Adrenal gland (tissue), 12 donors: ENCODE results near the gene FAM217B. TPM values are rescaled to one million over a fixed set of nuclear protein-coding genes. Genes with fewer than 3 reads are reported as not detected.

Source experiments
- DNase-seq, 7 donors: peaks; one replicate each; pipeline ENCODE4 v3.0.0-alpha.2; 2019 to 2020
- H3K27ac ChIP-seq, 5 donors: fragments of 200-600 bp; sonication (generic) in 4 of 5; 1 replicate in 3 of 5; 2 replicates in 2 of 5; pipeline versions ENCODE4 v1.5.1 to v1.8.0; 2016 to 2020; ENCODE audit warnings: mild to moderate bottlenecking in 1 of 5
- H3K27me3 ChIP-seq: fragments of 200-600 bp; 2 replicates; pipeline ENCODE4 v1.8.0; 2021
- H3K36me3 ChIP-seq, 2 donors: fragments of 200-600 bp; replicated peaks in 1 of 2; 1 replicate in 1 of 2; 2 replicates in 1 of 2; pipeline versions ENCODE4 v1.5.1 to v1.8.0; 2018 to 2022
- H3K4me1 ChIP-seq, 2 donors: fragments of 200-600 bp; replicated peaks in 1 of 2; 1 replicate in 1 of 2; 2 replicates in 1 of 2; pipeline versions ENCODE4 v1.5.1 to v1.8.0; 2018 to 2021
- H3K4me3 ChIP-seq, 4 donors: fragments of 200-600 bp; sonication (generic) in 3 of 4; one replicate each; pipeline ENCODE4 v1.5.1; 2016 to 2018
- H3K9me3 ChIP-seq, 3 donors: fragments of 200-600 bp; sonication (generic) in 1 of 3; replicated peaks in 1 of 3; 1 replicate in 2 of 3; 2 replicates in 1 of 3; pipeline versions ENCODE4 v1.5.1 to v1.8.0; 2016 to 2021
- CTCF ChIP-seq, 6 experiments: fragments of 450-650 bp in 4 of 6; fragments of 200-600 bp in 2 of 6; sonication (generic) in 1 of 6; IDR thresholded peaks; 1 replicate in 5 of 6; 2 replicates in 1 of 6; pipeline versions ENCODE4 v1.5.1 to v1.8.0; 2016 to 2021; ENCODE audit warnings: antibody characterized with exemption in 6 of 6, mild to moderate bottlenecking in 2 of 6, moderate library complexity in 1 of 6
- POLR2A ChIP-seq, 2 donors: fragments of 450-650 bp; IDR thresholded peaks; one replicate each; pipeline ENCODE4 v1.6.1; 2017; ENCODE audit warnings: antibody characterized with exemption in 2 of 2, mild to moderate bottlenecking in 2 of 2, moderate library complexity in 1 of 2
- WGBS, 4 donors: extraction: QIAGEN DNeasy Blood & Tissue Kit in 2 of 4; methylation state at CpG; one replicate each; pipeline versions ENCODE4 v1.1.5 to v1.1.7; 2013 to 2017; 5-methylcytosine and 5-hydroxymethylcytosine counted together
- intact Hi-C, 2 donors: fragments of 100-400 bp; cut with DNase I; formaldehyde crosslinking; loops; one replicate each; pipeline versions ENCODE4 v1.14.1 to v1.15.0; 2022 to 2023
- polyA plus RNA-seq, 3 donors: library from polyadenylated mRNA; stranded (reverse); fragments of 200-250 nt in 2 of 3; fragments of 350-450 nt in 1 of 3; fragmentation: Illumina TruSeq in 1 of 3; extraction: RNeasy Lipid Tissue Mini Kit (QIAGEN cat#74804) in 1 of 3; gene quantifications; one replicate each; pipeline ENCODE4 v1.2.3, GENCODE V29; 2013 to 2014
- total RNA-seq, 9 donors: library from RNA; depleted of rRNA in 4 of 9; stranded (reverse); fragments of >200 nt in 4 of 9; fragments of 120-200 nt in 1 of 9; fragmentation: NEBNext Ultra II Directional in 1 of 9; extraction: Animal tissue kit (Norgen Biotek cat#: 25700) in 1 of 9; gene quantifications; one replicate each; pipeline versions ENCODE4 v1.1.0 to v1.2.4, GENCODE V29; 2013 to 2023
- donor health status: healthy with polysubstance abuse.
- donor health status: Bipolar disorder and iron deficiency.
- donor health status: DM: yes; HTN: yes; CAD: no.
- donor health status: DM: no; HTN: no; CAD: no.
- donor health status: DM: no; HTN: no; CAD: no.
- donor health status: DM: yes; HTN: yes; CAD: no.

FAM217B gene
- total and polyA plus RNA-seq, 12 donors = 1.6 to 12.9 (median 8.2) TPM

GRCh38 chr20:59938221-59938620, 2.0 kb upstream of the FAM217B start:
- peaks cover 0 to 4% of the 10 kb centered on the region in 2 donors for H3K36me3 ChIP-seq
- H3K9me3 ChIP-seq = no peaks in the 10 kb centered on the region
- peak overlapping the region in 1 of 5 donors; percentile 4 for H3K27ac ChIP-seq
- no peak for TF ChIP-seq POLR2A (IDR thresholded peaks at IDR 0.05)
- TF ChIP-seq CTCF (IDR thresholded peaks at IDR 0.05) = no peak
- 61 to 75% (median 64%) methylated on average over 4 of the region's 4 CpGs for WGBS, 4 donors
- peaks cover 19 to 56% of the 10 kb centered on the region in 2 donors for H3K4me1 ChIP-seq
- intact Hi-C loops = no loop called here
- H3K4me3 ChIP-seq = no peak overlapping the region
- H3K27me3 ChIP-seq = no peaks in the 10 kb centered on the region
- peak in 1 of 7 donors; percentile 2 for DNase-seq

GRCh38 chr20:59938696-59939051, 1.5 kb upstream of the FAM217B start:
- Histone ChIP-seq H3K9me3 (no peaks in the 10 kb centered on the region), H3K27me3 (no peaks in the 10 kb centered on the region), H3K27ac (no peak overlapping the region), H3K4me3 (peak overlapping the region in 1 of 4 donors; percentile 85), H3K4me1 (peaks cover 19 to 56% of the 10 kb centered on the region in 2 donors), H3K36me3 (peaks cover 0 to 8% of the 10 kb centered on the region in 2 donors)
- intact Hi-C loops = no loop called here
- 67 to 80% (median 73%) methylated on average over 7 of the region's 7 CpGs for WGBS, 4 donors
- TF ChIP-seq CTCF (IDR thresholded peaks at IDR 0.05) (no peak), POLR2A (IDR thresholded peaks at IDR 0.05) (no peak)
- DNase-seq = peak; percentile 26 to 74 (median 59)

GRCh38 chr20:59939052-59939878, 924 bp upstream of the FAM217B start:
- intact Hi-C loops = no loop called here
- WGBS, 4 donors = 5 to 90% (median 43%) methylated on average over 21 to 104 of the region's 104 CpGs
- TF ChIP-seq CTCF (IDR thresholded peaks at IDR 0.05) (no peak), POLR2A (IDR thresholded peaks at IDR 0.05) (no peak)
- peak in 6 of 7 donors; percentile 22 to 56 (median 32) for DNase-seq
- peak overlapping the region in 3 of 4 donors; percentile 13 to 85 (median 54) for H3K4me3 ChIP-seq
- peaks cover 0 to 14% of the 10 kb centered on the region in 2 donors for H3K36me3 ChIP-seq
- H3K27ac ChIP-seq = peak overlapping the region; percentile 95 to 100 (median 96)
- H3K27me3 ChIP-seq = no peaks in the 10 kb centered on the region
- H3K9me3 ChIP-seq = no peaks in the 10 kb centered on the region
- H3K4me1 ChIP-seq = peaks cover 19 to 55% of the 10 kb centered on the region in 2 donors

GRCh38 chr20:59939879-59940128, 385 bp upstream of the FAM217B start:
- intact Hi-C loops = no loop called here
- DNase-seq = peak in 5 of 7 donors; percentile 41 to 52 (median 45)
- Histone ChIP-seq H3K27ac (peak overlapping the region; percentile 95 to 100 (median 96)), H3K36me3 (peaks cover 0 to 20% of the 10 kb centered on the region in 2 donors), H3K4me3 (peak overlapping the region in 3 of 4 donors; percentile 13 to 85 (median 54)), H3K4me1 (peaks cover 19 to 50% of the 10 kb centered on the region in 2 donors), H3K27me3 (no peaks in the 10 kb centered on the region), H3K9me3 (no peaks in the 10 kb centered on the region)
- 0% methylated on average over 3 to 24 of the region's 24 CpGs for WGBS, 4 donors
- TF ChIP-seq CTCF (IDR thresholded peaks at IDR 0.05) (no peak), POLR2A (IDR thresholded peaks at IDR 0.05) (no peak)
